Measurements from ENCODE around the gene DEPDC5.

GRCh38 chr22:31952472-31952871 lies 198.7 kb downstream of the DEPDC5 start:
- TF ChIP-seq CTCF (conservative IDR thresholded peaks at IDR 0.05; ENCODE audit: low read depth, low read length) (no peak), EZH2 (IDR thresholded peaks at IDR 0.05; ENCODE audit: borderline replicate concordance, low read depth, low read length, poor library complexity, severe bottlenecking) (no peak)

All from A673 (cell line).